GM12878 (cell line): ENCODE measurements around the gene PLXNA2. TPM values are rescaled to one million over a fixed set of nuclear protein-coding genes. Genes with fewer than 3 reads are reported as not detected.

Experiments used
- ATAC-seq: fragments of 200-7000 bp; cut with Tn5 transposase; 3 replicates; pipeline ENCODE4 v1.9.1; 2020; ENCODE audit warnings: mild to moderate bottlenecking, moderate library complexity
- BruUV-seq: library from RNA; stranded (reverse); fragments of 400-500 nt; replicated peaks from 2 replicates; lab custom pipeline; 2021; lab: Mats Ljungman, UMichigan
- CTCF ChIA-PET: fragments of 300-600 bp; sonication (Branson Sonifier 250); formaldehyde crosslinking; extraction: SDS; loops from one replicate; lab custom pipeline; 2021; ENCODE audit warnings: inconsistent platforms; lab: Yijun Ruan, JAX
- POLR2A ChIA-PET: fragments of 350-600 bp; formaldehyde crosslinking; extraction: SDS; loops from one replicate; lab custom pipeline; 2021; ENCODE audit warnings: inconsistent platforms; lab: Charles Lee
- RAD21 ChIA-PET: fragments of 300-600 bp; sonication (Branson Sonifier 250); formaldehyde crosslinking; loops from one replicate; lab custom pipeline; 2023; ENCODE audit warnings: antibody characterized with exemption; ENCODE audit not compliant: unreplicated experiment; lab: Charles Lee
- SMC1A ChIA-PET: fragments of 300-600 bp; sonication (Branson Sonifier 250); formaldehyde crosslinking; loops from one replicate; lab custom pipeline; 2023; ENCODE audit not compliant: unreplicated experiment, uncharacterized antibody; lab: Charles Lee
- DNase-seq: peaks from one replicate; pipeline ENCODE4 v3.0.0-alpha.2; 2011; ENCODE audit warnings: low read depth, low spot score
- FAIRE-seq: peaks from 3 replicates; lab custom pipeline; 2011; peaks lifted over from hg19 to GRCh38; lab: Jason Lieb, UNC
- H2AFZ ChIP-seq: 2 replicates; pipeline ENCODE4 v1.6.0; 2011; ENCODE audit warnings: low read depth, low read length, control low read depth; ENCODE audit not compliant: control insufficient read depth
- H3K27ac ChIP-seq: 2 replicates; pipeline ENCODE4 v1.5.1; 2011; ENCODE audit warnings: control low read depth; ENCODE audit not compliant: control insufficient read depth, insufficient read depth
- H3K27me3 ChIP-seq, 2 experiments: replicated peaks in 1 of 2; 2 replicates each; pipeline versions ENCODE4 v1.6.0 to v1.6.1; 2011; ENCODE audit warnings: low read length in 1 of 2; ENCODE audit not compliant: control insufficient read depth in 2 of 2, insufficient read depth in 2 of 2
- H3K36me3 ChIP-seq, 2 experiments: 2 replicates each; pipeline ENCODE4 v1.5.1; 2011; ENCODE audit warnings: low read length in 1 of 2; ENCODE audit not compliant: control insufficient read depth in 2 of 2, insufficient read depth in 2 of 2
- H3K4me1 ChIP-seq: 2 replicates; pipeline ENCODE4 v1.6.1; 2011; ENCODE audit warnings: mild to moderate bottlenecking, low read length, moderate library complexity, mixed read lengths; ENCODE audit not compliant: control insufficient read depth, insufficient read depth
- H3K4me2 ChIP-seq: 2 replicates; pipeline ENCODE4 v1.6.0; 2011; ENCODE audit warnings: control low read depth; ENCODE audit not compliant: control insufficient read depth, insufficient read depth
- H3K4me3 ChIP-seq: fragments of 200-600 bp; sonication (generic); 2 replicates; pipeline ENCODE4 v1.5.1; 2016
- H3K79me2 ChIP-seq: 2 replicates; pipeline ENCODE4 v1.6.0; 2011; ENCODE audit warnings: low read length; ENCODE audit not compliant: control insufficient read depth, insufficient read depth
- H3K9ac ChIP-seq: 2 replicates; pipeline ENCODE4 v1.8.0; 2011; ENCODE audit warnings: low read length, control low read depth, mixed read lengths; ENCODE audit not compliant: control insufficient read depth, insufficient read depth
- H3K9me3 ChIP-seq: replicated peaks from 3 replicates; pipeline ENCODE4 v1.5.1; 2011; ENCODE audit warnings: mild to moderate bottlenecking, low read length; ENCODE audit not compliant: control insufficient read depth, insufficient read depth
- H4K20me1 ChIP-seq: 2 replicates; pipeline ENCODE4 v1.6.0; 2011; ENCODE audit not compliant: control insufficient read depth, insufficient read depth
- BRCA1 ChIP-seq: IDR thresholded peaks from 2 replicates; pipeline ENCODE4 v1.6.1; 2011; ENCODE audit warnings: low read depth, low read length, improper control_type of control experiment
- CEBPZ ChIP-seq: fragments of 150-350 bp; IDR thresholded peaks from 2 replicates; pipeline ENCODE4 v1.6.1; 2016; ENCODE audit warnings: low read depth, low read length
- CREB1 ChIP-seq: IDR thresholded peaks from 2 replicates; pipeline ENCODE4 v1.6.1; 2012; ENCODE audit warnings: low read depth, mild to moderate bottlenecking, inconsistent platforms
- HDAC2 ChIP-seq: fragments of 200-600 bp; sonication (generic); IDR thresholded peaks from 2 replicates; pipeline ENCODE4 v1.6.1; 2017
- JUNB ChIP-seq: IDR thresholded peaks from 2 replicates; pipeline ENCODE4 v1.6.1; 2016; ENCODE audit warnings: antibody characterized with exemption, mild to moderate bottlenecking
- KAT2A ChIP-seq: conservative IDR thresholded peaks from 2 replicates; pipeline ENCODE4 v1.6.1; 2011; ENCODE audit warnings: low read depth, low read length; ENCODE audit not compliant: control insufficient read depth
- KDM1A ChIP-seq: fragments of 200-600 bp; sonication (generic); IDR thresholded peaks from 2 replicates; pipeline ENCODE4 v1.6.1; 2016; ENCODE audit warnings: borderline replicate concordance
- MTA3 ChIP-seq: IDR thresholded peaks from 2 replicates; pipeline ENCODE4 v1.6.1; 2012; ENCODE audit warnings: low read length, inconsistent platforms, borderline replicate concordance
- RELA ChIP-seq: fragments of 450-650 bp; IDR thresholded peaks from 2 replicates; pipeline ENCODE4 v1.8.0; 2014; ENCODE audit warnings: borderline replicate concordance; ENCODE audit not compliant: partially characterized antibody
- RELB ChIP-seq: fragments of 450-650 bp; IDR thresholded peaks from 2 replicates; pipeline ENCODE4 v1.6.1; 2017; ENCODE audit warnings: low read depth, mild to moderate bottlenecking, moderate library complexity
- SMARCA5 ChIP-seq: fragments of 450-650 bp; IDR thresholded peaks from 2 replicates; pipeline ENCODE4 v1.6.1; 2017; ENCODE audit warnings: mild to moderate bottlenecking
- SP1 ChIP-seq: IDR thresholded peaks from one replicate; pipeline ENCODE4 v1.6.1; 2011; ENCODE audit warnings: low read depth, low read length
- USF2 ChIP-seq: IDR thresholded peaks from 2 replicates; pipeline ENCODE4 v1.6.1; 2011; ENCODE audit warnings: low read depth, low read length, improper control_type of control experiment, borderline replicate concordance
- WGBS: methylation state at CpG from one replicate; pipeline ENCODE4 v1.1.6; 2016; ENCODE audit warnings: low lambda C conversion rate; ENCODE audit not compliant: insufficient replicate concordance, insufficient coverage; ENCODE audit errors: missing lambda C conversion rate; 5-methylcytosine and 5-hydroxymethylcytosine counted together
- in situ Hi-C: fragments of 300-500 bp; cut with MboI; formaldehyde crosslinking; loops from 9 replicates; pipeline ENCODE4 v1.14.3; 2018; ENCODE audit warnings: mixed read lengths
- intact Hi-C: fragments of 100-400 bp; cut with micrococcal nuclease; formaldehyde crosslinking; loops from one replicate; pipeline ENCODE4 v1.14.2; 2022; ENCODE audit not compliant: unreplicated experiment
- polyA plus RNA-seq, 11 experiments: library from polyadenylated mRNA; depleted of rRNA in 4 of 11; unstranded in 6 of 11; stranded (reverse) in 5 of 11; fragments of >200 nt; fragmentation: Nextera tagmentation in 4 of 11; fragmentation: Illumina TruSeq in 1 of 11; extraction: Ambion mirVana in 4 of 11; extraction: Trizol in 1 of 11; gene quantifications; 1 replicate in 1 of 11; 2 replicates in 10 of 11; pipeline versions ENCODE4 v1.2.1 to v1.2.3, GENCODE V29; 2011 to 2016; ENCODE audit warnings: inconsistent platforms in 2 of 11, missing spikeins in 2 of 11, low read depth in 1 of 11
- total RNA-seq, 4 experiments: library from RNA; depleted of rRNA in 3 of 4; stranded (reverse); fragments of >200 nt in 3 of 4; fragmentation: Illumina TruSeq in 1 of 4; extraction: Trizol in 1 of 4; gene quantifications; 2 replicates each; pipeline versions ENCODE4 v1.2.1 to v1.2.3, GENCODE V29; 2013 to 2021

PLXNA2 gene
- total and polyA plus RNA-seq, 10 of the 15 experiments (the other 5 are each of a cell fraction or from before 2014, with no cell fraction given): under 0.01 to 0.08 (median 0.07) TPM; not detected in 4

GRCh38 chr1:208269338-208269666 is 25.1 kb upstream of the PLXNA2 start:
- peaks cover 1 to 21% of the 10 kb centered on the region in 2 experiments; a peak in 3 of 4 replicates for H3K27me3 ChIP-seq
- no peaks in the 10 kb centered on the region for H3K79me2 ChIP-seq
- WGBS: 22% methylated on average over 6 of the region's 6 CpGs
- H4K20me1 ChIP-seq: no peaks in the 10 kb centered on the region
- H3K9me3 ChIP-seq: no peaks in the 10 kb centered on the region
- no peaks in the 10 kb centered on the region for H3K4me1 ChIP-seq
- H3K4me2 ChIP-seq: no peak overlapping the region
- ChIA-PET RAD21 (no interaction called here), POLR2A (no interaction called here), SMC1A (interaction anchor here (1.1 kb wide), 1 partner anchor 9 kb away, joined by 4 read pairs; no protein-coding TSS in a partner anchor), CTCF (no interaction called here)
- H3K36me3 ChIP-seq: no peaks in the 10 kb centered on the region
- DNase-seq: no peak
- H3K27ac ChIP-seq: no peak overlapping the region
- BruUV-seq: no TSS peak
- no peak overlapping the region for H3K4me3 ChIP-seq
- TF ChIP-seq CREB1: no peak
- TF ChIP-seq RELA: no peak
- no peak for TF ChIP-seq USF2
- no peak for TF ChIP-seq MTA3
- no peak for TF ChIP-seq SP1
- no peak for TF ChIP-seq CEBPZ
- no peak for TF ChIP-seq RELB
- no peak for TF ChIP-seq KAT2A
- no peak for TF ChIP-seq HDAC2
- no peak for TF ChIP-seq BRCA1
- no peak for TF ChIP-seq SMARCA5
- TF ChIP-seq KDM1A: no peak
- no peak for TF ChIP-seq JUNB
- intact Hi-C loops: no loop called here
- H2AFZ ChIP-seq: no peak overlapping the region
- H3K9ac ChIP-seq: no peak overlapping the region
- in situ Hi-C loops: no loop called here
- no peak for FAIRE-seq
- ATAC-seq: no peak
